ELF-1 (cell line): ENCODE data around the gene WASF3.

ENCODE experiments used
- DNase-seq: peaks from one replicate; pipeline ENCODE4 v3.0.0-alpha.2; 2016; ENCODE audit warnings: low read depth, low spot score

WASF3 gene

GRCh38 chr13:26544707-26545106, 12.8 kb upstream of the WASF3 start:
- no peak for DNase-seq

GRCh38 chr13:26548205-26548765, 9.2 kb upstream of the WASF3 start:
- DNase-seq, result no peak

- no peak for DNase-seq
These were observed 7.8 kb upstream of the WASF3 start for GRCh38 chr13:26549713-26550112.

GRCh38 chr13:26551255-26551860, 6.1 kb upstream of the WASF3 start:
- DNase-seq, result no peak

GRCh38 chr13:26555413-26555812, 2.1 kb upstream of the WASF3 start:
- DNase-seq, result peak; percentile 6

- no peak for DNase-seq
These were observed 461 bp upstream of the WASF3 start for GRCh38 chr13:26557051-26557392.

- peak; percentile 35 for DNase-seq
These were observed 757 bp downstream of the WASF3 start for GRCh38 chr13:26558074-26558805.

- no peak for DNase-seq
These were observed 1.5 kb downstream of the WASF3 start for GRCh38 chr13:26558987-26559386.

GRCh38 chr13:26560456-26560855, 3.0 kb downstream of the WASF3 start:
- no peak for DNase-seq

GRCh38 chr13:26561067-26561466, 3.6 kb downstream of the WASF3 start:
- DNase-seq, result no peak

- peak; percentile 11 for DNase-seq
These were observed 4.4 kb downstream of the WASF3 start for GRCh38 chr13:26561651-26562511.

GRCh38 chr13:26562512-26562890, 5.0 kb downstream of the WASF3 start:
- no peak for DNase-seq

- no peak for DNase-seq
These were observed 6.2 kb downstream of the WASF3 start for GRCh38 chr13:26563713-26564112.

GRCh38 chr13:26568132-26568815, 10.8 kb downstream of the WASF3 start:
- DNase-seq, result no peak

GRCh38 chr13:26571518-26571917, 14.0 kb downstream of the WASF3 start:
- no peak for DNase-seq

GRCh38 chr13:26575244-26575643, 17.8 kb downstream of the WASF3 start:
- DNase-seq, result no peak

- DNase-seq, result no peak
These were observed 22.1 kb downstream of the WASF3 start for GRCh38 chr13:26579580-26579979.

- no peak for DNase-seq
These were observed 26.2 kb downstream of the WASF3 start for GRCh38 chr13:26583662-26584061.

- DNase-seq, result no peak
These were observed 27.2 kb downstream of the WASF3 start for GRCh38 chr13:26584713-26585112.

GRCh38 chr13:26585136-26585535, 27.7 kb downstream of the WASF3 start:
- DNase-seq, result no peak

- no peak for DNase-seq
These were observed 29.8 kb downstream of the WASF3 start for GRCh38 chr13:26587251-26587650.

GRCh38 chr13:26589226-26589625, 31.7 kb downstream of the WASF3 start:
- no peak for DNase-seq
